ENCODE data around the gene FMN1.

FMN1 gene

GRCh38 chr15:33029109-33029652 lies 165.3 kb downstream of the FMN1 start:
- TF ChIP-seq NFIC (IDR thresholded peaks at IDR 0.05) (no peak), CREB1 (IDR thresholded peaks at IDR 0.05; ENCODE audit: low read depth) (no peak), ZBTB7A (IDR thresholded peaks at IDR 0.05; ENCODE audit: low read depth) (no peak), REST (IDR thresholded peaks at IDR 0.05; ENCODE audit: low read depth) (no peak), EGR1 (IDR thresholded peaks at IDR 0.05) (no peak), TCF12 (IDR thresholded peaks at IDR 0.05; ENCODE audit: low read depth) (no peak), TEAD4 (IDR thresholded peaks at IDR 0.05) (no peak), YY1 (IDR thresholded peaks at IDR 0.05; ENCODE audit: low read depth) (no peak), FOXM1 (IDR thresholded peaks at IDR 0.05; ENCODE audit: borderline replicate concordance, low read depth) (no peak), TAF1 (IDR thresholded peaks at IDR 0.05; ENCODE audit: low read depth) (no peak), USF1 (IDR thresholded peaks at IDR 0.05) (no peak), RAD21 (IDR thresholded peaks at IDR 0.05; ENCODE audit: low read depth) (no peak), CEBPB (IDR thresholded peaks at IDR 0.05) (no peak), MAX (IDR thresholded peaks at IDR 0.05) (no peak), EP300 (IDR thresholded peaks at IDR 0.05; ENCODE audit: borderline replicate concordance) (no peak)

GRCh38 chr15:33028495-33028894 lies 166.0 kb downstream of the FMN1 start:
- TF ChIP-seq ZBTB7A (IDR thresholded peaks at IDR 0.05; ENCODE audit: low read depth) = no peak
- TF ChIP-seq EP300 (IDR thresholded peaks at IDR 0.05; ENCODE audit: borderline replicate concordance) = no peak

GRCh38 chr15:33027306-33028035 lies 167.0 kb downstream of the FMN1 start:
- TF ChIP-seq CEBPB (IDR thresholded peaks at IDR 0.05) (no peak), FOXM1 (IDR thresholded peaks at IDR 0.05; ENCODE audit: borderline replicate concordance, low read depth) (0 out of 2 replicates have a peak, but pooled peaks have one; percentile 12)

GRCh38 chr15:33026614-33027013 lies 167.9 kb downstream of the FMN1 start:
- TF ChIP-seq CREB1 (IDR thresholded peaks at IDR 0.05; ENCODE audit: low read depth) (no peak), MAX (IDR thresholded peaks at IDR 0.05) (peak; percentile 84), TEAD4 (IDR thresholded peaks at IDR 0.05) (peak; percentile 26; the same call in 1 of the 2 replicates), EP300 (IDR thresholded peaks at IDR 0.05; ENCODE audit: borderline replicate concordance) (no peak), RAD21 (IDR thresholded peaks at IDR 0.05; ENCODE audit: low read depth) (no peak), ZBTB7A (IDR thresholded peaks at IDR 0.05; ENCODE audit: low read depth) (no peak)

GRCh38 chr15:33022629-33023028 lies 171.9 kb downstream of the FMN1 start:
- no peak for TF ChIP-seq REST (IDR thresholded peaks at IDR 0.05; ENCODE audit: low read depth)
- TF ChIP-seq TEAD4 (IDR thresholded peaks at IDR 0.05) = 0 out of 2 replicates have a peak, but pooled peaks have one; percentile 29
- TF ChIP-seq CREB1 (IDR thresholded peaks at IDR 0.05; ENCODE audit: low read depth) = no peak
- 0 out of 2 replicates have a peak, but pooled peaks have one; percentile 12 for TF ChIP-seq MAX (IDR thresholded peaks at IDR 0.05)
- peak; percentile 67; the same call in 1 of the 2 replicates for TF ChIP-seq EP300 (IDR thresholded peaks at IDR 0.05; ENCODE audit: borderline replicate concordance)
- TF ChIP-seq NFIC (IDR thresholded peaks at IDR 0.05) = peak; percentile 68
- TF ChIP-seq RAD21 (IDR thresholded peaks at IDR 0.05; ENCODE audit: low read depth) = peak; percentile 23; the same call in 1 of the 2 replicates
- peak; percentile 66; the same call in 1 of the 2 replicates for TF ChIP-seq TCF12 (IDR thresholded peaks at IDR 0.05; ENCODE audit: low read depth)

- TF ChIP-seq RAD21 (IDR thresholded peaks at IDR 0.05; ENCODE audit: low read depth) (peak; percentile 81), TAF1 (IDR thresholded peaks at IDR 0.05; ENCODE audit: low read depth) (no peak)
Measured at GRCh38 chr15:33021806-33022389, 172.6 kb downstream of the FMN1 start.

Data from Ishikawa (cell line).